GM20000 (cell line): Measurements from ENCODE around the gene INCA1.
A peak's percentile ranks its signal among the peaks of the same experiment; 100 is the strongest.

ENCODE experiments used
- DNase-seq: peaks from one replicate; pipeline ENCODE4 v3.0.0; 2012; ENCODE audit warnings: low spot score
- CTCF ChIP-seq: IDR thresholded peaks from 2 replicates; pipeline ENCODE4 v1.5.1; 2012; ENCODE audit warnings: mild to moderate bottlenecking, control low read depth; ENCODE audit errors: extremely low read depth, missing control alignments

The INCA1 gene

DNA sequence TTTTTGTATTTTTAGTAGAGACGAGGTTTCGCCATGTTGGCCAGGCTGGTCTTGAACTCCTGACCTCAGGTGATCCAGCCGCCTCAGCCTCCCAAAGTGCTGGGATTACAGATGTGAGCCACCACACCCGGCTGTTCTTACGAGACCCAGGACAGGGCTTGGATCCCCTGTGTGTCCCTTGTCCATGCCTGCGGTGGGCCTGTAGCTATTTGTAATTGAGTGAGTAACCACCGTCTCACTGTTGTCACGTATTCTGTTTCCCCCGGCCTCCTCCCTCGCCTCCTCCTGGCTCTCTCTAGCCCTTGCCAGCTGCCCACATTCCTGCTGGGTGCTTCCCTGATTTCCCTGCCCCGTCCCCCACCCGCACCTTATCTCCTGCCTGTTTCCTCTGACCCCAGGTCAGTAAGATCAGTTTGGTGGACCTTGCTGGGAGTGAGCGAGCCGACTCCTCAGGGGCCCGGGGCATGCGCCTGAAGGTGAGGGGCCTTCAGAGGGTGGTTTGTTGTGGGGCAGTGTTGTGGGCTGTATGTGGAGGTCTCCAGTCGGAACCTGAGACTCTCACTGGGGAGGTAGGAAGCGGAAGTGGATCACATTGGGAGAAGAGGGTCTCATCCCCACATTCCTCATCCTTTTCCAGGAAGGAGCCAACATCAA is 6.0 kb upstream of the INCA1 start:
- no peak for DNase-seq
- TF ChIP-seq CTCF: no peak

- DNase-seq: no peak
- TF ChIP-seq CTCF: no peak
Observed at GRCh38 chr17:5002121-5002788, 4.9 kb upstream of the INCA1 start.

GRCh38 chr17:5000237-5000639 is 2.9 kb upstream of the INCA1 start:
- DNase-seq: no peak
- no peak for TF ChIP-seq CTCF

- TF ChIP-seq CTCF: no peak
- DNase-seq: no peak
Observed at GRCh38 chr17:4999430-5000093, 2.2 kb upstream of the INCA1 start.

DNA sequence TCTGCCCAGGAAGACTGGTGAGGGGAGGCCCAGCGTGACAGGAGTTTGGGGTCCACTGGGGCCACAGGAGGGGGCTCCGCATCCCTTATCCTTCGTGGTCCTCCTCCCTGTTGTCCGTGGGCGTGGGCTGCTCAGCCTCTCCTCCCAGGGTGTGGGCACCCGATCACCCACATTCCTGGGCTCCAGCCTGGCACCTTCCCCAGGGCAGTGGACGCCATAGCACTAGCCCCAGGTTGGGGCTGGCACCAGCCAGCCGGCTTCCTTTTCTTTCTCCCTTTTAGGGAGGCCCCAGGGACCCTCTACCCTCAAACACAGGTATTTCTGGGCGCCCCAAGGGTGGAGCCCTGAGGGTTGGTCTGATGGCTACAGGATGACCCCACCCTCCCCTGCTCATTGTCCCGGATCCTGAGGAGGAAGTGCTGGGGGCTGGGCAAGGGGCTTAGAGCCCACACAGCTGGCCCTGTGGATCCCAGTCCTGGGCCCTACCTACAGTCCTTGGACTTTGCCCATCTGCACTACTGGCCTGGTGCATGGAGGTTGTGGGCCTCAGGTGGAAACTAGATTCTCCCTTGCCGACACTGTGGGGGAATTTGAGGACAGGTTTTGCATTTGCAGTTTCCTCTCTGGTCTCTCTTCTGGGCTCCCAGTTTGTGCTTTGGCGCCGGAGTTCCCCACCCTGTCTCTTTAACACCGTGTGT is 1.6 kb upstream of the INCA1 start:
- TF ChIP-seq CTCF: no peak
- DNase-seq: peak; percentile 70

DNA sequence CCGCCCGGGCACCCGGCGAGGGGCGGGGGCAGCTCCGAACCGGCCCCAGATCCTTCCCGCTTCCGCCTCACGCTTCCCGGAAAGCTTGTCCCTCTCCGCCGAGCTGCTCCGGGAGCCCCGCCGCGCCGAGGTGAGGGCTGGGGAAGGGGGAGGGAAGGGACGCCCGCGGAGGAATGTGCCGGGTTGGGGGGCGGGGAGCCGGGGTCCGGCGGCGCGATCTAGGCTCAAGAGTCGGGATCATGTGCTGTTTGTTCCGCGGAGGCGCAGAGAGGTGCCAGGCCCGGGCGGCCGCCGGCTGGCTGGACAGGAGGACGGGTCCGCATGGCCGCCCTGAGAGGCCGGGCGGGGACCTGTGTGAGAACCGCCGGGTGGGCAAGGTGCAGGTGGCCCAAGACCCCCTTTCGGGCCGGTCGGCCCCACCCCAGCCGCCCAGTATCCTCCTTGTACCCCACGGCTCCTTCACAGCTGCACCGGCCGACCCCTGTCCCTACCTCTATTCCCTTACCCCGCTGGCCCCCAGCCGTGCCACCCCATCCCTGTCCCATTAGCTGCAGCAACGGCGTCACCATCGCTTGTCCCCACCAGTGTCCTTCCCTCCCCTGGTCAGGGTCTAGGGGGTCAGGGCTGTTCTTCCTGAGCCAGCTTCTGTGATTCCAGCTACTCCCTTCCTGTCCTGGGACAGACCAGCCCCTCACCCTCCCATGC is 857 bp upstream of the INCA1 start:
- peak; percentile 32 for DNase-seq
- no peak for TF ChIP-seq CTCF
